Activated T-cell treated with anti-CD3 and anti-CD28 coated beads for 1 hour (primary cell): ENCODE results near the gene CRELD2.
"Not testable (repeated sequence)": the region's sequence is repeated elsewhere in the genome, so short reads cannot be mapped to it uniquely, and the experiment has no call there.

Experiments
- DNase-seq: peaks from one replicate; pipeline ENCODE4 v3.0.0-alpha.2; 2020; ENCODE audit warnings: low read depth

Gene CRELD2

DNA sequence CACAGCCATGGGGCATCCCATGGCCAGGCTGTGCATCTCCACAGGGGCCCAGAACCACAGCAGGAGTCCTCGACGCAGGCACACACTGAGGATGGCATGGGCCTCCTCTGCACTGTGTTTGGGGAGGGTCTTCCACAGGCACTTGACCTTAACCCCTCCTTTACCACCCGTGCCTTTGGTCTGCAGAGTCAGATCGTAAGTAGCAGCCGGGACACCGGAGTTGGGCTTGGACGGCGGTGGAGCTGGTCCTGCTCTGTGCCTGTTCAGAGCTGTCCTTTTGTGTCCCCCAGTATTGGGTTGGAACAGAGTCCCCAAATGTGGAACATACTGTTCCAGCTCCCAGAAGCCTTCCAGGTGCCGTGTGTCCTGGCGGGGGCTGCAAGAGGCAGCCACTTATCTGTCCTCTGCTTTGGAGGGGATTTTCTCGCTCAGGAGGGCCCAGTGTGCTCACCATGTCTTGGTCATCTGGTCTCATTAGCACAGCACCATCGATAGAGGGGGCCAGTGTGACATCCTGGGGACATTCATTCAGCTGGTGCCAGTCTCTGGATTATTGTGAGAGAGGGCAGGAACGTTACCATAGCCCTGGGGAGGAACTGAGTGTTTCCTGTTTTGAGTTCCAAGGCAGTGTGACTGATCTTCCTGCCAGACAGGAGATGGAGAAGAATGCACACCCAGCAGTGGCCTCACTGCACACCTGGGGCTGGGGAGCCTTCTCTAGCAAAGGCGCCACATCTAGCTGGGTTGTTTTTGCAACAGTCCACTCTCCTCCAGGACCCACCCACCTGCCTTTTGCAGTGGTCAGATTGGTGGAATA, 12.4 kb downstream of the CRELD2 start:
- DNase-seq: no peak

GRCh38 chr22:49933236-49934159, 15.1 kb downstream of the CRELD2 start:
- no peak for DNase-seq

GRCh38 chr22:49934160-49934890, 15.9 kb downstream of the CRELD2 start:
- no peak for DNase-seq

DNA sequence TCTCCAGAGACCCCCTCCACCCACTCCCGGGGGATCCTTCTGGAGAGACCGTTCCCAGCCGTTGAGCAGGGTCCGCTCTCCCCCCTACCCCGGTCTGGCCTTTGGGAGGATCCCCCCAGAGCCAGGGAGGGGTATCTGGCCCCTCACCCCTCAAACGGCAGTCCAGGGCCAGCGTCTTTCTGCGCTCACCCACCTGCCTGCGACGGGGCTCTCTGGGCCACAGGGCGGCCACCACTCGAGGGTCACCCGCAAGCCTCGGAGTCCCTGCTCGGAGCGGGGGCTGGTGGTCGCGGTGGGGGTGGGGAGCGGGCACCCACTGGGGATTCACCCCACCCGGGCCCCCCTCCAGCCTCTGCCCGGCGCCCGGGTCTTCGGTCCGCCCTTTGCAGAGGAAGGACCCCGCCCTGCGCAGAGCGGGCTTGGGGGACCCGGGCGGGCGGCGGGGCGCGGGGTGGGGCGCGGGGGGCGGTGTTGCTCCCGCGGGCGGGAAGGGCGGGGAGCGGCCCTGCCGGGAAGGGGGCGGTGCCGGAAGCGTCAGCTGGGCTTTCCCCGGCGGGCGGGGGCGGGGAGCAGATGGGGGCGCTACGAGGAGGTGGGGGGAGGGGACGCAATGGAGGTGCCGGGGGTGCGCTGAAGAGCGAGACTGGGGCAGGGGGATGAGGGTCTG, 16.6 kb downstream of the CRELD2 start:
- DNase-seq: peak; percentile 91

DNA sequence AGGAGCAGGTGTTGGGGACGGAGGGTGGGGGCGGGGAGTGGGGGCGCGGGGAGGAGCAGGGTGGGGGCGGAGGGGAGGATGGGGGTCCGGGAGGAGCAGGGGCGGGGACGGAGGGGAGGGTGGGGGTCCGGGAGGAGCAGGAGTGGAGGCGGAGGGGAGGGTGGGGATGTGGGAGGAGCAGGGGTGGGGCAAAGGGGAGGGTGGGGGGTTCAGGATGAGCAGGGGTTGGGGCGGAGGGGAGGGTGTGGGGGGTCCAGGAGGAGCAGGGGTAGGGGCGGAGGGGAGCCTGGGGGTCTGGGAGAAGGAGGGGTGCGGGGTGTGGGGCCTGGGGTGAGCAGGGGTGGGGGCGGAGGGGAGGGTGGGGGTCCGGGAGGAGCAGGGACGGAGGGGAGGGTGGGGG, 17.1 kb downstream of the CRELD2 start:
- DNase-seq: peak; percentile 44

GRCh38 chr22:49936018-49936972, 17.9 kb downstream of the CRELD2 start:
- peak; percentile 91 for DNase-seq

- no peak for DNase-seq
Measured at GRCh38 chr22:49936973-49937757, 18.7 kb downstream of the CRELD2 start.

DNA sequence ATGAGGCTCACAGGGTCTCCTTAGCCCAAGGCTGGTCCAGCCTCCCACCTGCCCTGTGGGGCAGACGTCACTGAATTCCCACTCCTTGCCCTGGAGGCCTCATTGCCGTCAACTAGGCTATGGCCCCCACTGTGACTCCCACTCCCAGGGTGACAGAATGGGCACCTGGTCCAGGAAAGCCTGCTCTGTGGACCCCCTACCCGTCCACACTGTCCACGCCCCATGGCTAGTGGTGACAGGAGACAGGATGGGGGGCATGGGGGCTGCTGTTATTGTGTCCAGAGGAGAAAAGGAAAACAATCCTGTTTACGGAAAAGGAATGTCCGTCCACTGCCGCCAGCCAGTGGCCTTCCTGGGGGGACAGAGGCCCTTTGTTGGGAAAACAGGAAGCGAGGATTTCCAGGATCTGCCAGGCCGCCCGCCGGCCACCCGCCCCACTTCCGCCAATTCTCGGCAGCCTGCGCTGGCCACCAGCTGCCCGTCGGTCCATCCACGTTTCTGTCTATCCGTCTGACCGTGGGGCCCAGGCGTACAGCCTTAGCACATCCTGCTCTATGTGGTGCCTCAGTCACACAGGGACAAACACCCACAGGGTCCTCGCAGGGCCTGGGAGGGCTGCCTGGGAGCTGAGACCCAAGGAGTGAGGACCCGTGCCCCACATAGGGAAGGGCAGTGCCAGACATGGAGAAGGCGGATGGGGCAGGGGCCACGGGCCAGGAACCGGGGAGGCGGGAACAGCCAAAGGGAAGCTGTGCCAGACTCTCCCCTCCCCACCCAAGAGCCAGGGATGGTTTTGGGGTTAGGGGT, 19.5 kb downstream of the CRELD2 start:
- DNase-seq: no peak

GRCh38 chr22:49938565-49939136, 20.2 kb downstream of the CRELD2 start:
- DNase-seq: no peak

DNA sequence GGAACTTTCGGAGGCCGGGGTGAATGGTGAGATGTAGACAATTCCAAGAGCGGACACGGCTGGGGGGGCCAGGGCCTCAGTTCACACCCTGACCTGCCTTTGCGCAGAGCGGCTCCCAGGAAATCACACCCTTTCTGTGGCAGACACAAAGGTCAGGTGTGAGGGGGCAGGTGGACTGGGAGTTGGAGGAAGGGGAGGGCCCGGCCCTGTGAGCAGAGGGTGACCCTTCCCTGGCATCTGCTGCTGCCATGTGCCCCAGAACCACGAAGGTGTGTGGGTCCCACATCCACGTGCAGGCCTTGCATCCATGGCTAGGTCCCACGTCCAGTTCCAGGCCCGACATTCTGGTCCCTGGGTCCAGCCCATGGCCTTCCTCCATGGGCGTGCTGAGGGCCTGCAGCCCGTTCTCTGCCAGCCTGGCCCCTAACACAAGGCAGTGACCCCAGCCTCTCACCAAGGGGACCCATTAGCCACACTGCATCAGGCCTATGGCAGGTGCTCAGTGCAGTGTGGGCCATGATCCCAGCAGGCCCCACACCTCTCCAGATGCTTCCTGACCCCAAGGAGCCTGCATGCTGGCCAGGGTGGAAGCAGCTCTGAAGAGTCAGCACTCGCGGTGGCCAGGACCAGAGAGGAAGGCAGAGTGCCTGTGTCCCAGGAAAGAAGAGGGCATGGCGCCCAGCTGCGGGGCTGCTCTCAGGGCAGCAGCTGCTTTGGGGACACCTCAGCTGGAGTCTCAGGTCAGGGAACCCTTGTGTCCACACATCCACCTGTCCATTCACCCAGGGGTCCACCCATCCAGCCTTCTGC, 23.3 kb downstream of the CRELD2 start:
- DNase-seq: no peak

DNA sequence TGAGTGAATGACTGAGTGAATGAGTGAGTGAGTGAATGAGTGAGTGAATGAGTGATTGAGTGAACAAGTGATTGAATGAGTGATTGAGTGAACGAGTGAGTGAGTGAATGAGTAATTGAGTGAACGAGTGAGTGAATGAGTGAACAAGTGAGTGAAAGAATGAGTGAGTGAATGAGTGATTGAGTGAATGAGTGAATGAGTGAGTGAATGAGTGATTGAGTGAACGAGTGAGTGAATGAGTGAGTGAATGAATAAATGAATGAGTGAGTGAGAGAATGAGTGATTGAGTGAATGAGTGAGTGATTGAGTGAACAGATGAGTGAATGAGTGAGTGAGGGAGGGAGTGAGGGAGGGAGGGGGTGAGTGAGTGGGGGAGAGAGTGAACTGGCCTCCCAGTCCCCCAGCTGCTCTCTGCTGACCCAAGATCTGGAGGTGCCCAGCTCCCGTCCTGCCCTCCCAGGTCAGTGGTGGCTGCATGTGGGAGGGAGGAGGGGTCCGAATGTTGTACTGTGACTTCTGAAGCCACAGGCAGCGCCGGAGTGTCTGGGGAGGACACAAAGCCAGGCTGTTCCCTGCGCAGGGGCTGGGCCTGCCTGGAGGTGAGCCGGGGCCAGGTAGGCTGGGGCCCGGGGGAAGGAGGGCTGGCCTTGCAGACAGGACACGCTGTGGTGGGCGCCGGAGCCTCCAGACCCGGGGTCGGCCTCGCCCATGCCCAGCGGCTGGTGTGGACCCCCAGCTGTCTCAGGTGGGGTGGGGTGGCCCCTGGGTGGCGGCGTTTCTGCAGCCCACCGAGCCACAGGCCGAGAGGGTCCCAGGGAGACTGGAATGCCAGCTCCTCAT, 24.4 kb downstream of the CRELD2 start:
- DNase-seq: no peak

DNA sequence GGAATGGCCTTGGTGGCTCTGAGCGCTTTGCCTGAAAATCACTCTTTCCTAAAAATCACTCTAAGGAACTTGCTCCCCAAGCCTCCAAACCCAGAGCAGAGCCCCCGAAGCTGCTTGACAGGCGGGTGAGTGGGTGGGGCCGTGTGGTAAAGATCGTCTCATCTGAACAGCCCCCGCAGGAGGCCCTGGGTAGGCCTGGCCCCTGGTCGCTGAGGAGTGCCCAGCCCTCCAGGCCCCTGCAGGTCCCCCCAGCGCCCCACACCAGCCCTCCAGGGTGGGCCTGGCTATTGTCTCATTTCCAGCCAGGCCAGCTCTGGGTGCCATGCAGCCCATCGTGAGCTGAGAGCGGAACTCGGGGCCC, 25.0 kb downstream of the CRELD2 start:
- DNase-seq: no peak

DNA sequence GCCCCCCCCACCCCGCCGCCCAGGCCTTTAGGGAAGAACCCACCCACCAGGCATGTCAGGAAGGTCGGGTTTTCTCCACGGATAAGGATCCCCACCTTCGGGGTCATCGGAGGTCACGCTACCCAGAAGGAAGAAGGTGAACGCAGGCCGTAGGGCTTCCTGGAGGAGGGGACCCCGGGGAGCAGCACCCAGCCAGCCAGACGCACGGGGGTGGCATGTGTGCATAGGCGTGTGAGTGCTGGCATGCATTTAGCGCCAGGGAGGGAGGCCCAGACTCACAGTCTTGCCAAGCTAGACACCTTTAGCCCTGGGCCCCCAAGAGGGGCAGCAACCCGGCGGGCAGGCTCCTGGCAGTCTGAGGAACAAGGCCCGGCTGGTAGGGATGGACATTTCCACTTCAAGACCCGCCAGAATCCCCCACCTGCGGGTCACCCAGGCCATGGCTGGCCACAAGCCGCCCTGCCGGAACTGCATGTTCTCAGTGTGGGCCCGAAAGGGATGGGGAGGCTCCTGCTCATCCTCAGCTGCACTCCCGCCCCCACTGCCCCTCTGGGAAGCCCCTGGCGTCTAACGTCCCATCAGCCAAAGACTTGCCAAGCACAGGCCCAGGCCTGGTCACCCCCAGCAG, 25.5 kb downstream of the CRELD2 start:
- DNase-seq: no peak

GRCh38 chr22:49944399-49944891, 26.0 kb downstream of the CRELD2 start:
- DNase-seq: no peak

- DNase-seq: not testable (repeated sequence)
Measured at GRCh38 chr22:49945042-49945794, 26.8 kb downstream of the CRELD2 start.
